Liver (tissue), 3 donors: ENCODE results near the gene TOLLIP.

Source experiments
- HNF4G ChIP-seq: IDR thresholded peaks from 2 replicates; pipeline ENCODE4 v1.6.1; 2016; ENCODE audit warnings: antibody characterized with exemption
- JUND ChIP-seq, 2 donors: IDR thresholded peaks; 2 replicates each; pipeline ENCODE4 v1.6.1; 2016; ENCODE audit warnings: antibody characterized with exemption in 2 of 2
- RXRA ChIP-seq, 2 donors: IDR thresholded peaks; 2 replicates each; pipeline ENCODE4 v1.6.1; 2017 to 2018; ENCODE audit warnings: antibody characterized with exemption in 2 of 2, mild to moderate bottlenecking in 1 of 2
- YY1 ChIP-seq: IDR thresholded peaks from 2 replicates; pipeline ENCODE4 v1.6.1; 2016; ENCODE audit warnings: antibody characterized with exemption, mild to moderate bottlenecking
- TF ChIP-seq, protein P1 (sequence below): fragments of 150-350 bp; IDR thresholded peaks from 2 replicates; pipeline ENCODE4 v1.5.1; 2017; ENCODE audit warnings: improper control_type of control experiment, low read depth, low read length; ENCODE audit not compliant: missing input control
- TF ChIP-seq, protein P2 (sequence below): IDR thresholded peaks from 2 replicates; pipeline ENCODE4 v1.6.1; 2016; ENCODE audit warnings: antibody characterized with exemption
- TF ChIP-seq, protein P3 (sequence below): IDR thresholded peaks from 2 replicates; pipeline ENCODE4 v1.6.1; 2016; ENCODE audit warnings: antibody characterized with exemption, mild to moderate bottlenecking
- donor health status: healthy.
- donor health status: healthy.

DNA sequence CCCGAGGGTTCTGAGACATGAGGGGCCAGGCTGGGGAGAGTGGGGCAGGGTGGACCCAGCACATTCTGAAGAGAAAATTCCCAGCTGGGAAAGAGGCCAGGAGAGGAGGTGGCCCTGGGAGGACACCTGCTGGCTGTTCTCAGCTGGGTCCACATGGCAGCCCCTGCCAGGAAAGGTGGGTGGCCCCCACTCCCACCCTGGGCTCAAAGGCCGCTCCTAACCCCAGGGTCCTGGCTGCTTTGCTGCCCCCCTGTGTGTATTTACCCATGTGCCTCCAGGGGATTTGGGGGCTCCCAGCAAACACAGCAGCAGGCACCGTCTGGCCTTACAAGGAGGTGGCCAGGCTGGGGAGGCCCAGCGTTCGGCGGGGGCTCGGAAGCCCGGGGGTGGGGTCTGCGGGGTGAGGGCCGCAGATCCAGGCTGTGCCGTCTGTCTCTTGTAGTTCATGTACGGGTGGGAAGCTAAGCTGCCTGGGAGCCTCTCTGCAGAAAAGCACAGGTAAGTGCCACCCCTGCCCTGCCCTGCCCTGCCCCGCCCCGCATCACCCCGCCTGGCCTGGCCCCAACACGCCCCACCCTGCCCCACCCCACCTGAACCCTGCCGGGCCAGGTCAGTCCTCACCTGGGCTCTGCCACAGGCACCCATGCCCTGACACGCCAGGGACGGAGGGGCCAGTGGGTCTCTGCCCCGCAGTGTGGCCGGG lies 75.9 kb downstream of the TOLLIP start:
- no peak for TF ChIP-seq JUND (IDR thresholded peaks at IDR 0.05)
- TF ChIP-seq, protein P1, sequence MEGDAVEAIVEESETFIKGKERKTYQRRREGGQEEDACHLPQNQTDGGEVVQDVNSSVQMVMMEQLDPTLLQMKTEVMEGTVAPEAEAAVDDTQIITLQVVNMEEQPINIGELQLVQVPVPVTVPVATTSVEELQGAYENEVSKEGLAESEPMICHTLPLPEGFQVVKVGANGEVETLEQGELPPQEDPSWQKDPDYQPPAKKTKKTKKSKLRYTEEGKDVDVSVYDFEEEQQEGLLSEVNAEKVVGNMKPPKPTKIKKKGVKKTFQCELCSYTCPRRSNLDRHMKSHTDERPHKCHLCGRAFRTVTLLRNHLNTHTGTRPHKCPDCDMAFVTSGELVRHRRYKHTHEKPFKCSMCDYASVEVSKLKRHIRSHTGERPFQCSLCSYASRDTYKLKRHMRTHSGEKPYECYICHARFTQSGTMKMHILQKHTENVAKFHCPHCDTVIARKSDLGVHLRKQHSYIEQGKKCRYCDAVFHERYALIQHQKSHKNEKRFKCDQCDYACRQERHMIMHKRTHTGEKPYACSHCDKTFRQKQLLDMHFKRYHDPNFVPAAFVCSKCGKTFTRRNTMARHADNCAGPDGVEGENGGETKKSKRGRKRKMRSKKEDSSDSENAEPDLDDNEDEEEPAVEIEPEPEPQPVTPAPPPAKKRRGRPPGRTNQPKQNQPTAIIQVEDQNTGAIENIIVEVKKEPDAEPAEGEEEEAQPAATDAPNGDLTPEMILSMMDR, result no peak
- TF ChIP-seq RXRA (IDR thresholded peaks at IDR 0.05), result no peak
- no peak for TF ChIP-seq YY1
- TF ChIP-seq, protein P2, sequence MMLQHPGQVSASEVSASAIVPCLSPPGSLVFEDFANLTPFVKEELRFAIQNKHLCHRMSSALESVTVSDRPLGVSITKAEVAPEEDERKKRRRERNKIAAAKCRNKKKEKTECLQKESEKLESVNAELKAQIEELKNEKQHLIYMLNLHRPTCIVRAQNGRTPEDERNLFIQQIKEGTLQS, result no peak
- TF ChIP-seq, protein P3, sequence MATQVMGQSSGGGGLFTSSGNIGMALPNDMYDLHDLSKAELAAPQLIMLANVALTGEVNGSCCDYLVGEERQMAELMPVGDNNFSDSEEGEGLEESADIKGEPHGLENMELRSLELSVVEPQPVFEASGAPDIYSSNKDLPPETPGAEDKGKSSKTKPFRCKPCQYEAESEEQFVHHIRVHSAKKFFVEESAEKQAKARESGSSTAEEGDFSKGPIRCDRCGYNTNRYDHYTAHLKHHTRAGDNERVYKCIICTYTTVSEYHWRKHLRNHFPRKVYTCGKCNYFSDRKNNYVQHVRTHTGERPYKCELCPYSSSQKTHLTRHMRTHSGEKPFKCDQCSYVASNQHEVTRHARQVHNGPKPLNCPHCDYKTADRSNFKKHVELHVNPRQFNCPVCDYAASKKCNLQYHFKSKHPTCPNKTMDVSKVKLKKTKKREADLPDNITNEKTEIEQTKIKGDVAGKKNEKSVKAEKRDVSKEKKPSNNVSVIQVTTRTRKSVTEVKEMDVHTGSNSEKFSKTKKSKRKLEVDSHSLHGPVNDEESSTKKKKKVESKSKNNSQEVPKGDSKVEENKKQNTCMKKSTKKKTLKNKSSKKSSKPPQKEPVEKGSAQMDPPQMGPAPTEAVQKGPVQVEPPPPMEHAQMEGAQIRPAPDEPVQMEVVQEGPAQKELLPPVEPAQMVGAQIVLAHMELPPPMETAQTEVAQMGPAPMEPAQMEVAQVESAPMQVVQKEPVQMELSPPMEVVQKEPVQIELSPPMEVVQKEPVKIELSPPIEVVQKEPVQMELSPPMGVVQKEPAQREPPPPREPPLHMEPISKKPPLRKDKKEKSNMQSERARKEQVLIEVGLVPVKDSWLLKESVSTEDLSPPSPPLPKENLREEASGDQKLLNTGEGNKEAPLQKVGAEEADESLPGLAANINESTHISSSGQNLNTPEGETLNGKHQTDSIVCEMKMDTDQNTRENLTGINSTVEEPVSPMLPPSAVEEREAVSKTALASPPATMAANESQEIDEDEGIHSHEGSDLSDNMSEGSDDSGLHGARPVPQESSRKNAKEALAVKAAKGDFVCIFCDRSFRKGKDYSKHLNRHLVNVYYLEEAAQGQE, result no peak
- no peak for TF ChIP-seq HNF4G
